Activated effector memory CD4-positive, alpha-beta T cell treated with anti-CD3 and anti-CD28 coated beads, Interleukin-2, amount 50 U/mL, for 16 hours (primary cell): ENCODE results near the gene PRR30.
"Not testable (repeated sequence)": the region's sequence is repeated elsewhere in the genome, so short reads cannot be mapped to it uniquely, and the experiment has no call there.

Experiments
- DNase-seq: peaks from one replicate; pipeline ENCODE4 v3.0.0-alpha.2; 2020

The PRR30 gene

DNA sequence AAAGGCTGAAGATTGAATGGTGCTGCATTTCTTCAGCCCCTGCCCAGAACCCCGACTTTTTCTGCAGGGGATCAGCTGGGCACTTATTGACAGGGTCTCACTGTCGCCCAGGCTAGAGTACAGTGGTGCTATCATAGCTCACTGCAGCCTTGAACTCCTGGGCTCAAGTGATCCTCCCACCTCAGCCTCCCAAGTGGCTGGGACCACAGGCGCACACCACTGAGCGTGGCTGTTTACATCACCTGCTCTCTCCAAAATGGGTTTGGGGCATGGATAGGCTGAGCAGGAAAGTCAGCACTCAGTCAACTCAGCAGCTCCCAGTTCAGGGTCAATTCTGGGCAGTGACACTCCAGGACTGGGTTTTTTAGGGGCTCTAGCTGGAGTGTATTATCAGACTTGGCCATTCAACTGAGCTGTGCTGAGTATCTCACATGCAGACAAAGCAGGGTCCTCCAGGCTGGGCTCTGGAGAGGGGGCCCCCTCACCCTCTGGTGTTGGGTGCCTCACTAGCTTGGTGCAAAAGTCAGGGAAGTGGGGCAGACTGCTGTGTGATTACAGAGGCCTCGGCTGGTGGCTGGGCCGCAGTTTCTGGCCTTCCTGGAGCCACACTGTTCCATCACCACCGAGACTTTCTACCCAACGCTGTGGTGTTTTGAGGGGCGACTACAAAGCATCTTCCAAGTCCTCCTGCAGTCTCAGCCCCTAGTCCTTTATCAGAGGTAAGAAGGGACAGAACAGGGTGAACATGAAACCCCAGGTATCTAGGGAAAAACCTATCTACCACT lies 11.1 kb downstream of the PRR30 start:
- no peak for DNase-seq

DNA sequence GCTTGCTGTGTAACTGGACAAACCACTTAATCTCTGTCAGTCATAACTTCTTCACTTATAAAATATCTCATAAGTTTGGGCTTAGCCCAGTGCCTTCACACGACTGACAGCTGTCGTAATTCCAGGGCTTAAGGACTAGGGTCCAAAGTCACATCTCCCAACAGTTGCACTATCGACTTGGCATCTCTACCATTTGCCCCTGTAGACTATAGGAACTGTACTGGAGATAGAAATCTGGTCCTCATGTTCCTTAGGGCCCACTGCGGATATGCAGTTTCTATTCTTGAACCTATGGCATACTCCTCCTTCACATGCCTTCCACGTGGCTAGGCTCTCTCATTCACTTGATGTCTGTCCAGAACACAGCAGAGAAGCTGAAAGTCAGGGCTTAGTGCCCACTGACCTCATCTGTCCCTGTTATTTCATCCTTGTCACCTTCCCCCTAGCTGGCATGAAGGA lies 12.9 kb downstream of the PRR30 start:
- DNase-seq: no peak

DNA sequence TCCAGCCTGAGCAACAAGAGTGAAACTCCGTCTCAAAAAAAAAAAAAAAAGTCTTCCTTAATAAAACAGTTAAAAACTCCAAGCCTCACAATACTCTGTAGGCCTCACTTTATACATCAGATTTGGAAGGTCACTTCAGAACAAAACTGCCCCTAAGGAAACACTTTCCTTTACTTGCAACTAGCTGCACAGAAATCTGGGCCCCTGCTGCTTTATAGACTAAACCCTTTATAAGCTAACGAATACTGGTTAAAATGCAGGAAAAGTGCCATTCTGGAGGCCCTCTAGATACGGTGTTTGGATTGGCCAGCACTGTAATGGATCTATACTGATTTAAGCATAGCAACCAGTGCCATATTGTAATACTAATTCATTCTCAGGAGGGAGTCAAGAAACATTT lies 14.1 kb downstream of the PRR30 start:
- DNase-seq: no peak

DNA sequence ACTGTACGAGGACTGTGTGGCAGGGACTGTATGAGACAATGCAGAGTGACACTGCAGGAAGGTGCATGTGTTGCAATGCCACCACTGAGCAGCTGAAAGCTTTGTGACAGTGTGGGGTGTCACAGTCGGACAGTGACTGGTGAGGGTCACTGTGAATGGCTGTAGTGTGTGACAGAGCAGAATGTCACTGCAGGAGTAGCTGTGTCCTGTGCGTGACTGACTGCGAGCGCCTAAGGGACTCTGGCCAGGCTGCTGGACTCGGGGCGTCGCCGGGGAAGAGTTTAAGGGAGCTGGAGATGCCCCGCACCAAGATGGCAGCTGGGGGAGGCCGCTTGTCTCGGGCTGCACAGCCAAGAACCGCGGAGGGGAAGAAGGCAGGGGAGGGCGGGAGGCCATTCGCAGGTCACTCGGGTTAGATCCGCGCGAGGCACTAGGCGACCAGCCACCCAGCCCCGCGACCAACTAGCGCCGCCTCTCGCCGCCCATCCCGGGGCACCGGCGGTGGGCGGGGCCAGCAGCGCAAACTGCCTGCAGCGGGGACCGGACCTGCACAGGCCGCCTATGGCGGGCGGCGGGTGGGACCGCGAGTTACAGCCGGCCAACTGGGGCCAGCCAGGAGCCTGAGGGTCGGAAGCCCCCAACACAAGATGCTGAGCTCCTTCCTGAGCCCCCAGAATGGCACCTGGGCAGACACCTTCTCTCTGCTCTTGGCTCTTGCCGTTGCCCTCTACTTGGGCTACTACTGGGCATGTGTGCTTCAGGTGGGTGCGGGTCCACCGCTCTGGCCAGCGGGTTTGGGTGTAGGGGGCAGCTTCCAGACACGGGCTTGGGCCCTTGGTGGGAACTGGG lies 15.7 kb downstream of the PRR30 start, which contains the start of gene ABHD1:
ABHD1 (plus strand) TSS at position 514 of the 849 bp plus-strand sequence; CDS start at position 648, 134 bp downstream.
- DNase-seq: peak; percentile 90

DNA sequence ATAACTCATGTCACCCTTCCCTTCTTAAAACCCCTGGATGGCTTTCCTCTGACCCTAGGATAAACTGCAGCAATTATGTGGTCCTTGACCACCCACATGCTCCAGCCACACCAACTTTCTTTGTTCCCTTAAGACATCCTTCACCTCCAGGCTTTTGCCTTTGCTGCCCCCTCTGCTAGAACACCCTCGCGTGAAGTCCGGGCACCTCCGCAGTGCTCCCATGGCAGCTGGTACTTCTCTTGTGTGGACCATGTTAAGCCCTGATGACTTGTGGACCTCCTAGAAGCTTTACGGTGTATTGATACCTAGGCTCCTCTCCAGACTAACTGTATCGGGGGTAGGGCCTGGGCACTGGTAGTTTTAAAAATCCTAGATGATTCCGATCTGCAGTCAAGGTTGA lies 16.4 kb downstream of the PRR30 start:
- peak; percentile 28 for DNase-seq

DNA sequence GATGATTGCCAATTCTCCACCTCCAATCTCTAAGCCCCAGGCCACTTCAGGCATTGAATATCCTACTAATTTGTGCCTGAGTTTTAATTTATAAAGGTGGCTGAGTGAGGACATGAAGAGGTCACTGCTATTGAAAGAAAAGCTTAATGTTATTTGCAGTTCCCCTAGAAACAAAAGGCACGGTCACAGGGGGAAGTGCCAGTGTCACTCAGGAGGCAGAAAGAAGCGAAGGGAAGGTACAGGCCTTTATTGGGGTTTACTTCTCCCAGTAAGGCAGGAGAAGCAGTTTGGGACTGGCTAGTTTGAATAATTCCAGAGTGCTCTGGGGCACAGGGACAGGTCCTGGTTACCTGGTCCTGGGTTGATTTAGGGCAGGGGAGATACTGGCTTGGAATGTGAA lies 17.3 kb downstream of the PRR30 start:
- no peak for DNase-seq

DNA sequence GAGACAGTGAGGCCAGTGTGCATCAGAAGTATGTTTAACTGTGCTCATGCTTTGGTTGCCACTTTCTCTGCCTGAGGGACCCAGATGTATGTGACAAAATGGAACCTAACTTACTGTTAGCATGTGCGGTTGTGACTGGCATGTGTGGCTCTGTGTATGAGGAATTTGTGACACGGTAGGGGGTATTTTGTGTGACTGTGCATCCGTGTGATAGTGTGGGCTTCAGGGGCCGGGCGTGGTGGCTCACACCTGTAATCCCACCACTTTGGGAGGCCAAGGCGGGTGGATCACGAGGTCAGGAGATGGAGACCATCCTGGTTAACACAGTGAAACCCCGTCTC lies 19.9 kb downstream of the PRR30 start:
- DNase-seq: not testable (repeated sequence)

DNA sequence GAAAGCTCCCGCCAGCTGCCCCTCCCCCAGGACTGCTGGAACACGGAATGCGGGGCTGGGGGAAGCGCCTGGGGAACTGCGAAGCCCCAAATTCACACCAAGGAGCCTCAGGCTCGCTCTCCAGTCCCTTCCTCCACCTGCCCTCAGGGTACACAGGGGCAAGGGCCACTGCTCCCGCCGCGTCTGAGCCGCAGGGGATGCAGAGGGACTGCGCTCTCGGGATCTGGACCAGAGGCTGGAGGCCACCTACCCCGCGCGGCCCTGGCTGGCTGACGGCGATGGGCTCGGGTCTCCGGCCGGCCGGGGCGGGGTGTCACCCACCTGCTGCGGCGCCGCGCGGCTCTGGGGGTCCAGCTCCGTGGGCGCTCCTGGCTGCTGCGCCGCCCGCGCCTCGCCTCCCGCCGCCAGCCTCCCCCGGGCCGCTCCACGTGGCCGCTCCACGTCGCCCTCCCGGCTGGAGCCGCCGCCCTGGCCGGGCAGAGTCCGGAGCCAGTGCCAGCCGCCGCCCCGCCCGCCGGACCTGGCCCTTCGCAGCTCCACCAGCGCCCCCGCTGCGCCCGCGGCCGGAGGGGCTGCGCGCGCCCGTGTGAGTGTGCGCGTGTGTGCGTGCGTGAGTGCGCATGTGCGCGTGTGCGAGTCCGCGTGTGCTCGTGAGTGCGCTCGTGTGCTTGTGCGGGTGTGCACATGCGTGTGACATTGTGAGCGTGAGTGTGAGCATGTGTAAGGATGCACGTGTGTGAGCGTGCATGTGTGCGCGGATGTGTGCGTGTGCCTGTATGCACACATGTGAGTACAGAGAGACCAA lies 20.5 kb downstream of the PRR30 start, which contains the start of gene CGREF1:
CGREF1 (minus strand) TSS at position 604 of the 805 bp plus-strand sequence. CDS start 14,762 bp downstream, outside the sequence.
- DNase-seq: no peak

DNA sequence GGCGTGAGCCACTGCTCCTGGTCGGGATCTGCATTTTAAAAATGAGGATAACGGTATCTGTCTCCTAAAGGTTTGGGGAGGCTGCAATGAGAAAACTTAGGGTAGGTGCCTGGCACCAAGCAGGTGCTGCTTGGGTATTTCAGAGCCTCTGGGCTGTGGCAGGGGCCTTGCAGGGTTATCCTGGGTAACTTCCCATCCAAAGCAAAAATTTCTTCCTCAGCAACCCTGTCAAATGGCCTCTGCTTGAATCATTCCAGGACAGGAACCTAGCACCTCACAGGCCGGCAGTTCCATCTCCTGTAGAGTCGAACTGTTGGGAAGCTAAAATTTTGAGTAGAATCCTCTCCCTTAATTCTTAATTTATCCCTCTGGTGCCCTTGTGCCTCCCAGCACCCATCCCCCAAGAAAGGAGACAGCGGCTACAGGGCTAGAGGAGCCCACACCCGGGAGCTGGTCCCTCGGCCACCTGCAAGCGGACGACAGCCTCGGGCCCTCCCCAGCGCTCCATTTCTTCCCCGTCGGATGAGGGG lies 21.1 kb downstream of the PRR30 start:
- no peak for DNase-seq

DNA sequence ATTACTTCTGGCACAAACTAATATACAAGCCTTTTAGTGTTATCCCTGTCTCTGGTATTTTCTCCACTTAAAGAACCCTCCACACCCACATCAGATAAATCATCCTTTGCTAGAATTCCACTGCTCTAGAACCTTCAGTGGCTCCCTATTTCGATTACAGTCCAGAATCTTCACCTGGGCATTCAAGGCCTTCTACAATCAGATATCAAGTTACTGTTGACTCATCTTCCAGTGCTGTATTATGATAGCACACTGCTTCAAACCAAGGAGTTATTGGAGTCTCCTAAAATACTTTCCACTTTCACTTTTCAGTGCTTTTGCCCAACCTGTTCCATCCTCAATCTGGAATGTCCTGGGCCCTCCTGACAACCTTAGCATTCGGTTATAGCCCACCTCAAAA lies 23.7 kb downstream of the PRR30 start:
- DNase-seq: no peak

DNA sequence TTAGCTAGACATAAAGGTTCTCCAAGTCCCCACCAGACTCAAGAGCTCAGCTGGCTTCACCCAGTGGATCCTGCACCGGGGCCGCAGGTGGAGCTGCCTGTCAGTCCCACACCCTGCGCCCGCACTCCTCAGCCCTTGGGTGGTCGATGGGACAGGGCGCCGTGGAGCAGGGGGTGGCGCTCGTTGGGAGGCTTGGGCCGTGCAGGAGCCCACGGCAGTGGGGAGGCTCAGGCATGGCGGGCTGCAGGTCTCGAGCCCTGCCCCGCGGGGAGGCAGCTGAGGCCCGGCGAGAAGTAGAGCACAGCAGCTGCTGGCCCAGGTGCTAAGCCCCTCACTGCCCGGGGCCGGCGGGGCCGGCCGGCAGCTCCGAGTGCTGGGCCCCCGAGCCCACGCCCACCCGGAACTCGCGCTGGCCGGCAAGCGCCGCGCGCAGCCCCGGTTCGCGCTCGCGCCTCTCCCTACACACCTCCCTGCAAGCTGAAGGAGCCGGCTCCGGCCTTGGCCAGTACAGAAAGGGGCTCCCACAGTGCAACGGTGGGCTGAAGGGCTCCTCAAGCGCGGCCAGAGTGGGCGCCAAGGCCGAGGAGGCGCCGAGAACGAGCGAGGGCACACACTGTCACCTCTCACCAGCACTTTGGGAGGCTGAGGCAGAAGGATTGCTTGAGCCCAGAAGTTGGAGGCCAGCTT lies 27.7 kb downstream of the PRR30 start:
- DNase-seq: not testable (repeated sequence)

DNA sequence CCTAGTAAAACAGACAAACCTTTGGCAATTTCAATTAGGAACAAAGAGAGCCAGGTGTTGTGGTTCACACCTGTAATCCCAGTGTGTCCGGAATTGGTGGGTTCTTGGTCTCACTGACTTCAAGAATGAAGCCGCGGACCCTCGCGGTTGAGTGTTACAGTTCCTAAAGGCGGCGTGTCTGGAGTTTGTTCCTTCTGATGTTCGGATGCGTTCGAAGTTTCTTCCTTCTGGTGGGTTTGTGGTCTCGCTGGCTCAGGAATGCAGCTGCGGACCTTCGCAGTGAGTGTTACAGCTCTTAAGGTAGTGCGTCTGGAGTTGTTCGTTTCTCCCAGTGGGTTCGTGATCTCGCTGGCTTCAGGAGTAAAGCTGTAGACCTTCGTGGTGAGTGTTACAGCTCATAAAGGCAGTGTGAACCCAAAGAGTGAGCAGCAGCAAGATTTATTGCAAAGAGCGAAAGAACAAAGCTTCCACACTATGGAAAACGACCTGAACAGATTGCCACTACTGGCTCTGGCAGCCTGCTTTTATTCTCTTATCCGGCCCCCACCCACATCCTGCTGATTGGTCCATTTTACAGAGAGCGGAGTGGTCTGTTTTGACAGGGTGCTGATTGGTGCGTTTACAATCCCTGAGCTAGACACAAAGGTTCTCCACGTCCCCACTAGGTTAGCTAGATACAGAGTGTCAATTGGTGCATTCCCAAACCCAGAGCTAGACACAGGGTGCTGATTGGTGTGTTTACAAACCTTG lies 28.4 kb downstream of the PRR30 start:
- not testable (repeated sequence) for DNase-seq

DNA sequence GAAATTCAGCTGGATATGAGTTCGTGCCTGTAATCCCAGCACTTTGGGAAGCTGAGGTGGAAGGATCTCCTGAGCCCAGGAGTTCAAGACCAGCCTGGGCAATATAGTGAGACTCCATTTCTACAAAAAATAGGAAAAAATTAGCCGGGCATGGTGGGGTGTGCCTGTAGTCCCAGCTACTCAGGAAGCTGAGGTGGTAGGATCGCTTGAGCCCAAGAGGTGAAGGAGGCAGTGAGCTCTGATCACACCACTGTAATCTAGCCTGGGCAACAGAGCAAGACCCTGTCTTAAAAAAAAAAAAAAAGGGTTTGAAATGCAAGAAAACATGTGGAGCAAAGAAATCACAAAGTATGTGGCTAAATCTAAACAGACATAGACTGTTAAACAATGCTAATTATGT lies 30.1 kb downstream of the PRR30 start:
- no peak for DNase-seq

DNA sequence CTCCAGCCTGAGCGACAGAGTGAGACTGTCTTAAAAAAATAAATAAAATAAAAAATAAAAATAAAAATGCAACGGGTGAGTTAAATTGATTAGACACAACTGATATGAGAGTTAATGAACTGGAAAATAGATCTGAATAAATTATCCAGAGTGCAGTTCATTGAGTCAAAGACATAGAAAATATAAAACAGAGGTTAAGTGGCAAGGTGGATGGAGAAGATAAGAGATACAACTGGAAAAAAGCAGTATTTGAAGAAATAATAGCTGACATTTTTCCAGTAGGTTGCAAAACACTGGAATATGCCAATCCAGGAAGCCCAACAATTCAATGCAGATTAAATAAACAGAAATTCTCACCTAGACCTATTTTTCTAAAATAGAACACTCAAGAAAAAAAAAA lies 31.0 kb downstream of the PRR30 start:
- no peak for DNase-seq

DNA sequence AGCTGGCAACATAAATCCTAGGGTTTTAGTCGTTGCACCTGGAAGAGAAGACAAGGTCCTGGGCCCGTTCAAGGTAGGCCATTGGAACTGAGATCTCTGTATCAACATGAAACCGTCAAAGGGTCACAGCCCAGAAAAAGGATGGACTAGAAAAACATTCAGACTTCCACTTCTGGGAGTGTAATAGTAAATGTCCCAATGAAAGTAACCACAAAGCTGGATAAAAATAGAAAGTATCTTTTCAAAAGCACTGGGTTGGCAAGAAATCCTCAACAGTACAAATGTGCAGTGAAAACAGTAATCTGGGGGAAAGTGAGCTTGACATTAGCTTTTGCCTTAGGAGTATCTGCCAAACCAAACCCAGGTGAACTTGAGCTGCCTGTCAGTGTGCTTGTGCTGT lies 33.2 kb downstream of the PRR30 start:
- DNase-seq: no peak

DNA sequence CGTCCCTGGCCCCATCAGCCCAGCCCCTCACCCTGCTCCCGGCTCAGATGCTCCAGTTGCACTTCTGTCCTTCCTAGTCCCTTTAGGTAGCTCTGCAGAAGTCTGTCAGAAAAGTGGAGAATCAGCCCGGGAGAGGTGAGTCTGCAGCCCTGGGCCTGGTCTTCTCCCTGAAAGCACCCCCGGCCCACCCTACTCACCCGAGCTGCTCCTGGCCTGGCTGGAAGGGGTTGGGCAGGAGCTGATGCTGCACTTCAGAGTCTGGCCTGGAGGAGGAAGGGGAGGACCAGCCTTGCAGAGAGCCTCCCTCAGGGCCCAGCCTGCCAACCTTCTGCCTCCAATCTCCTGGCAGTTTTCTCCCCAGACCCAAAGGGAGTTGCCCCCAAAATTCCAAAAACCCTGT lies 36.9 kb downstream of the PRR30 start:
- DNase-seq: no peak

DNA sequence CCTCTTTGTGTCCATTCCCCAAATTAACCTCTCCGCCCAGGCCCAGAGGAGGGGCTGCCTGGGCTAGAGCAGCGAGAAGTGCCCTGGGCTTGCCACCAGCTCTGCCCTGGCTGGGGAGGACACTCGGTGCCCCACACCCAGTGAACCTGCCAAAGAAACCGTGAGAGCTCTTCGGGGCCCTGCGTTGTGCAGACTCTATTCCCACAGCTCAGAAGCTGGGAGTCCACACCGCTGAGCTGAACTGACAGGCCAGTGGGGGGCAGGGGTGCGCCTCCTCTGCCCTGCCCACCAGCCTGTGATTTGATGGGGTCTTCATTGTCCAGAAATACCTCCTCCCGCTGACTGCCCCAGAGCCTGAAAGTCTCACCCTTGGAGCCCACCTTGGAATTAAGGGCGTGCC lies 39.2 kb downstream of the PRR30 start:
- no peak for DNase-seq

DNA sequence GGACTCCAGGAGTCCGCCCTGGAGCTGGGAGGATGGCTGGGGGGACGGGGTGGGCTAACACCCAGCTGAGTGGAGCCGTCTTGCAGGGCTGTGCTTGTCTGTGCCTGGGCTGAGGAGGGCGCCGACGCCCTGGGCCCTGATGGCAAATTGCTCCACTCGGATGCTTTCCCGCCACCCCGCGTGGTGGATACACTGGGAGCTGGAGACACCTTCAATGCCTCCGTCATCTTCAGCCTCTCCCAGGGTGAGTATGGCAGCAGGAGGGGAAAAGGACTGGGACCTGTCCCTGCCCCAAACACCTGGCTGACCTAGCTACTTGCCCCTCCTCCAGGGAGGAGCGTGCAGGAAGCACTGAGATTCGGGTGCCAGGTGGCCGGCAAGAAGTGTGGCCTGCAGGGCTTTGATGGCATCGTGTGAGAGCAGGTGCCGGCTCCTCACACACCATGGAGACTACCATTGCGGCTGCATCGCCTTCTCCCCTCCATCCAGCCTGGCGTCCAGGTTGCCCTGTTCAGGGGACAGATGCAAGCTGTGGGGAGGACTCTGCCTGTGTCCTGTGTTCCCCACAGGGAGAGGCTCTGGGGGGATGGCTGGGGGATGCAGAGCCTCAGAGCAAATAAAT lies 39.8 kb downstream of the PRR30 start:
- DNase-seq: no peak

DNA sequence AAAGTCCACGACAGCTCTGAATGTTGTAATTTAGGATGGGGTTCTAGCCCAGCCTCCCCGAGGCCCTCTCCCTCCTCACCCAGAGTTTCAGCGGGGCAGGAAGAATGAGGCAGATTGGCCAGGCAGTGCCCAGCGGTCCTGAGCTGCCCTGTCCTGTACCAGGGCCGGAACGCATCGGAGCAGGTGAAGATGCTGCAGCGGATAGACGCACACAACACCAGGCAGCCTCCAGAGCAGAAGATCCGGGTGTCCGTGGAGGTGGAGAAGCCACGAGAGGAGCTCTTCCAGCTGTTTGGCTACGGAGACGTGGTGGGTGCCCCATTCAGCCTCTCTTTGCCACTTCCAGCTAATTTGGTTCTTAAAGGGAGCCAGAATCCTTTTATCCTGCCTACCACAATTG lies 41.9 kb downstream of the PRR30 start:
- DNase-seq: no peak

DNA sequence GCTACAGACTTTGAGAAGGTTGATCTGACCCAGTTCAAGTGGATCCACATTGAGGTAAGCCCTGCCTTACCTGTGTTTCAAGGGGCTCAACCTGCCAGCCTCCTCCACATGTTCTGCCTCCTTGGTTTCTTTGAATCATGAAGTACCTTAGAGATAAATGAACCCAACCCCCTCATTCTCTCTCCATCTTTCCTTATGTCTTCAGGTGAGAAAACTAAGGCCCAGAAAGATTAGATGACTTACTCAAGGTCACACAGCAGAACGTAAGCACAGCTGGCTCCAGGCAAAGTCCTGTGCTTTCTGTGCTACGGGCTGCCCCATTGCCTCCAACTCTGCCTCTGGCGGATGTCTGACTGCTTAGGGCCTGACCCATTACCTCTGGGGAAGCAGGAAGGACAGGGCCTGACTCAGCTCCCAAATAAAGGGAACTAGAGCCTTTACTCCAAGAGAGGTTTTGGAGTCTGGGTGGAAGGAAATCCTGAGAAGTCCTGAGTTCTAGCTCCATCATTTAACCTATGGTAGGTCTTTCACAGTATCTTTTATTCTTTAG lies 42.4 kb downstream of the PRR30 start:
- DNase-seq: no peak
